Spleen (tissue), 11 donors: ENCODE data around the gene SSBP3. TPM values are rescaled to one million over a fixed set of nuclear protein-coding genes. Genes with fewer than 3 reads are reported as not detected.

Source experiments
- DNase-seq: peaks from one replicate; pipeline ENCODE4 v3.0.0-alpha.2; 2020
- H3K27ac ChIP-seq, 8 donors: fragments of 200-600 bp; sonication (generic) in 7 of 8; 1 replicate in 4 of 8; 2 replicates in 4 of 8; pipeline versions ENCODE4 v1.5.0 to v1.8.0; 2016 to 2021; ENCODE audit warnings: inconsistent platforms in 4 of 8, mild to moderate bottlenecking in 4 of 8, moderate library complexity in 1 of 8
- H3K27me3 ChIP-seq, 7 donors: fragments of 200-600 bp; sonication (generic) in 6 of 7; replicated peaks in 1 of 7; 1 replicate in 4 of 7; 2 replicates in 3 of 7; pipeline versions ENCODE4 v1.5.0 to v1.8.0; 2016 to 2021; ENCODE audit warnings: inconsistent platforms in 3 of 7, mild to moderate bottlenecking in 1 of 7
- H3K36me3 ChIP-seq, 6 donors: fragments of 200-600 bp; sonication (generic) in 5 of 6; 1 replicate in 4 of 6; 2 replicates in 2 of 6; pipeline versions ENCODE4 v1.5.0 to v1.8.0; 2016 to 2021; ENCODE audit warnings: inconsistent platforms in 2 of 6
- H3K4me1 ChIP-seq, 6 donors: fragments of 200-600 bp; sonication (generic) in 5 of 6; 1 replicate in 3 of 6; 2 replicates in 3 of 6; pipeline versions ENCODE4 v1.5.0 to v1.8.0; 2016 to 2021; ENCODE audit warnings: inconsistent platforms in 3 of 6
- H3K4me3 ChIP-seq, 8 donors: fragments of 200-600 bp; sonication (generic) in 7 of 8; 1 replicate in 4 of 8; 2 replicates in 4 of 8; pipeline versions ENCODE4 v1.5.0 to v1.8.0; 2016 to 2021; ENCODE audit warnings: inconsistent platforms in 4 of 8, mild to moderate bottlenecking in 4 of 8, moderate library complexity in 2 of 8
- H3K9me3 ChIP-seq, 8 donors: fragments of 200-600 bp; sonication (generic) in 7 of 8; 1 replicate in 4 of 8; 2 replicates in 4 of 8; pipeline versions ENCODE4 v1.5.0 to v1.8.0; 2016 to 2021; ENCODE audit warnings: inconsistent platforms in 4 of 8
- CTCF ChIP-seq, 11 experiments: fragments of 200-600 bp in 7 of 11; fragments of 450-650 bp in 4 of 11; sonication (generic) in 4 of 11; IDR thresholded peaks in 8 of 11; conservative IDR thresholded peaks in 3 of 11; 1 replicate in 7 of 11; 2 replicates in 4 of 11; pipeline versions ENCODE4 v1.4.0 to v1.8.0; 2016 to 2021; ENCODE audit warnings: antibody characterized with exemption in 11 of 11, inconsistent platforms in 4 of 11, mild to moderate bottlenecking in 1 of 11
- POLR2A ChIP-seq, 3 donors: fragments of 450-650 bp; IDR thresholded peaks; one replicate each; pipeline ENCODE4 v1.5.1; 2017; ENCODE audit warnings: antibody characterized with exemption in 3 of 3, mild to moderate bottlenecking in 1 of 3
- POLR2AphosphoS5 ChIP-seq, 3 donors: sonication (generic); formaldehyde crosslinking; IDR thresholded peaks; one replicate each; pipeline ENCODE4 v1.5.1; 2017; ENCODE audit warnings: antibody characterized with exemption in 3 of 3
- WGBS, 5 donors: extraction: QIAGEN DNeasy Blood & Tissue Kit in 3 of 5; methylation state at CpG; one replicate each; pipeline versions ENCODE4 v1.1.5 to v1.1.7; 2013 to 2018; 5-methylcytosine and 5-hydroxymethylcytosine counted together
- intact Hi-C: fragments of 100-400 bp; cut with DNase I; formaldehyde crosslinking; loops from one replicate; pipeline ENCODE4 v1.15.0; 2023; ENCODE audit warnings: low total_unique reads
- polyA plus RNA-seq, 3 donors: library from polyadenylated mRNA; stranded (reverse); fragments of 200-250 nt; gene quantifications; one replicate each; pipeline ENCODE4 v1.2.1, GENCODE V29; 2013
- total RNA-seq, 7 donors: library from RNA; depleted of rRNA in 3 of 7; stranded (reverse); fragments of >200 nt in 3 of 7; fragmentation: NEBNext Ultra II Directional in 4 of 7; extraction: Animal tissue kit (Norgen Biotek cat#: 25700) in 4 of 7; gene quantifications; one replicate each; pipeline versions ENCODE4 v1.1.0 to v1.2.1, GENCODE V29; 2016 to 2021
- donor health status: healthy with polysubstance abuse.
- donor health status: DM: no; HTN: no; CAD: no; lungs with moderate emphysema.
- donor health status: DM: no; HTN: no; CAD: no.
- donor health status: Bipolar disorder and iron deficiency.
- donor health status: healthy.
- donor health status: DM: no; HTN: no; CAD: no.
- donor health status: DM: yes; HTN: yes; CAD: no.

The SSBP3 gene
- total and polyA plus RNA-seq, 10 donors = 14.4 to 73.5 (median 26.3) TPM

GRCh38 chr1:54340434-54340833, 65.8 kb downstream of the SSBP3 start:
- no peaks in the 10 kb centered on the region for H3K9me3 ChIP-seq
- no peak overlapping the region for H3K4me3 ChIP-seq
- peaks cover 0 to 12% (median 0%) of the 10 kb centered on the region in 6 donors for H3K36me3 ChIP-seq
- TF ChIP-seq CTCF (IDR thresholded peaks at IDR 0.05 in 8 of 11, conservative IDR thresholded peaks at IDR 0.05 in 3 of 11) (no peak), POLR2A (IDR thresholded peaks at IDR 0.05) (no peak), POLR2AphosphoS5 (IDR thresholded peaks at IDR 0.05) (no peak)
- H3K4me1 ChIP-seq = peaks cover 14 to 66% (median 37%) of the 10 kb centered on the region in 6 donors
- intact Hi-C loops = no loop called here
- 82 to 87% (median 85%) methylated on average over 6 of the region's 6 CpGs for WGBS, 5 donors
- no peaks in the 10 kb centered on the region for H3K27me3 ChIP-seq
- H3K27ac ChIP-seq = no peak overlapping the region
- DNase-seq = no peak

GRCh38 chr1:54339126-54339525, 67.1 kb downstream of the SSBP3 start:
- intact Hi-C loops = no loop called here
- no peak for DNase-seq

GRCh38 chr1:54338464-54338863, 67.7 kb downstream of the SSBP3 start:
- no peak for DNase-seq
- Histone ChIP-seq H3K4me3 (no peak overlapping the region), H3K27ac (peak overlapping the region in 3 of 8 donors; percentile 4 to 15 (median 7)), H3K4me1 (peaks cover 23 to 85% (median 49%) of the 10 kb centered on the region in 6 donors), H3K27me3 (no peaks in the 10 kb centered on the region), H3K9me3 (no peaks in the 10 kb centered on the region), H3K36me3 (no peaks in the 10 kb centered on the region)
- TF ChIP-seq POLR2AphosphoS5 (IDR thresholded peaks at IDR 0.05) = no peak
- TF ChIP-seq CTCF (IDR thresholded peaks at IDR 0.05 in 8 of 11, conservative IDR thresholded peaks at IDR 0.05 in 3 of 11) = no peak
- no peak for TF ChIP-seq POLR2A (IDR thresholded peaks at IDR 0.05)
- intact Hi-C loops = no loop called here
- WGBS, 5 donors = 68 to 83% (median 82%) methylated on average over 8 of the region's 8 CpGs

More at GRCh38 chr1:54339126-54339525, 67.1 kb downstream of the SSBP3 start:
- Histone ChIP-seq H3K4me1 (peaks cover 20 to 79% (median 46%) of the 10 kb centered on the region in 6 donors), H3K36me3 (no peaks in the 10 kb centered on the region), H3K4me3 (no peak overlapping the region), H3K27ac (peak overlapping the region in 1 of 8 donors; percentile 4), H3K9me3 (no peaks in the 10 kb centered on the region), H3K27me3 (no peaks in the 10 kb centered on the region)
- TF ChIP-seq CTCF (IDR thresholded peaks at IDR 0.05 in 8 of 11, conservative IDR thresholded peaks at IDR 0.05 in 3 of 11) (no peak), POLR2A (IDR thresholded peaks at IDR 0.05) (no peak), POLR2AphosphoS5 (IDR thresholded peaks at IDR 0.05) (no peak)
- 84 to 94% (median 89%) methylated on average over 2 of the region's 2 CpGs for WGBS, 5 donors

- no peak for DNase-seq
- Histone ChIP-seq H3K4me3 (no peak overlapping the region), H3K4me1 (peaks cover 25 to 85% (median 52%) of the 10 kb centered on the region in 6 donors), H3K27me3 (no peaks in the 10 kb centered on the region), H3K9me3 (no peaks in the 10 kb centered on the region), H3K27ac (peak overlapping the region in 2 of 8 donors; percentile 7 to 15), H3K36me3 (no peaks in the 10 kb centered on the region)
- no peak for TF ChIP-seq POLR2AphosphoS5 (IDR thresholded peaks at IDR 0.05)
- no peak for TF ChIP-seq CTCF (IDR thresholded peaks at IDR 0.05 in 8 of 11, conservative IDR thresholded peaks at IDR 0.05 in 3 of 11)
- TF ChIP-seq POLR2A (IDR thresholded peaks at IDR 0.05) = no peak
- 59 to 64% (median 62%) methylated on average over 7 of the region's 7 CpGs for WGBS, 5 donors
- intact Hi-C loops = no loop called here
These were observed 68.3 kb downstream of the SSBP3 start for GRCh38 chr1:54337928-54338327.
